ENCODE data around the gene BBX. TPM values are rescaled to one million over a fixed set of nuclear protein-coding genes. Genes with fewer than 3 reads are reported as not detected.
A peak's percentile ranks its signal among the peaks of the same experiment; 100 is the strongest.

The BBX gene
- total and polyA plus RNA-seq, 2 of the 13 experiments (the other 11 are each of a cell fraction or from before 2014, with no cell fraction given) = 13.7 to 23.2 TPM

- peak; percentile 76 for TF ChIP-seq PBX2 (CRISPR knock-in tag; IDR thresholded peaks at IDR 0.05)
- no peak for TF ChIP-seq NFKB2 (CRISPR knock-in tag; IDR thresholded peaks at IDR 0.05; ENCODE audit: borderline replicate concordance)
- no peak for TF ChIP-seq ZNF737 (CRISPR knock-in tag; IDR thresholded peaks at IDR 0.05; ENCODE audit: borderline replicate concordance)
- TF ChIP-seq RAD21 (CRISPR knock-in tag; IDR thresholded peaks at IDR 0.05) = no peak
- TF ChIP-seq DDIT3 (CRISPR knock-in tag; IDR thresholded peaks at IDR 0.05) = no peak
- no peak for TF ChIP-seq KLF13 (CRISPR knock-in tag; IDR thresholded peaks at IDR 0.05)
- no peak for TF ChIP-seq NFE2 (CRISPR knock-in tag; IDR thresholded peaks at IDR 0.05)
- no peak for TF ChIP-seq ZNF747 (CRISPR knock-in tag; IDR thresholded peaks at IDR 0.05; ENCODE audit: borderline replicate concordance)
- TF ChIP-seq SATB2 (CRISPR knock-in tag; IDR thresholded peaks at IDR 0.05) = no peak
- no peak for TF ChIP-seq ZNF282 (IDR thresholded peaks at IDR 0.05; ENCODE audit: partially characterized antibody)
- TF ChIP-seq SOX5 (CRISPR knock-in tag; IDR thresholded peaks at IDR 0.05; ENCODE audit: borderline replicate concordance) = peak; percentile 90
- no peak for TF ChIP-seq RARG (CRISPR knock-in tag; IDR thresholded peaks at IDR 0.05; ENCODE audit: low read depth)
- TF ChIP-seq NFE2L2 (IDR thresholded peaks at IDR 0.05; ENCODE audit: low read length) = no peak
- TF ChIP-seq ZNF558 (CRISPR knock-in tag; IDR thresholded peaks at IDR 0.05; ENCODE audit: borderline replicate concordance) = no peak
- TF ChIP-seq ZNF224 (CRISPR knock-in tag; IDR thresholded peaks at IDR 0.05) = no peak
- TF ChIP-seq ZC3H13 (CRISPR knock-in tag; IDR thresholded peaks at IDR 0.05) = no peak
- no peak for TF ChIP-seq MAZ (IDR thresholded peaks at IDR 0.05; ENCODE audit: borderline replicate concordance, low read depth, low read length)
- no peak for TF ChIP-seq MAZ (CRISPR knock-in tag; IDR thresholded peaks at IDR 0.05; ENCODE audit: low read depth)
- no peak for TF ChIP-seq ZSCAN29 (CRISPR knock-in tag; conservative IDR thresholded peaks at IDR 0.05)
- TF ChIP-seq AHDC1 (CRISPR knock-in tag; IDR thresholded peaks at IDR 0.05; ENCODE audit: borderline replicate concordance) = no peak; the same call in 1 of the 2 replicates
- TF ChIP-seq ZBTB43 (CRISPR knock-in tag; conservative IDR thresholded peaks at IDR 0.05) = no peak
- TF ChIP-seq TOPORS (CRISPR knock-in tag; IDR thresholded peaks at IDR 0.05) = no peak
- TF ChIP-seq ARNTL (CRISPR knock-in tag; IDR thresholded peaks at IDR 0.05) = no peak
Observed at GRCh38 chr3:107689355-107689754, 166.6 kb downstream of the BBX start (continued).
